ENCODE results near the gene OR10G7.
A peak's percentile ranks its signal among the peaks of the same experiment; 100 is the strongest.

The OR10G7 gene, protein sequence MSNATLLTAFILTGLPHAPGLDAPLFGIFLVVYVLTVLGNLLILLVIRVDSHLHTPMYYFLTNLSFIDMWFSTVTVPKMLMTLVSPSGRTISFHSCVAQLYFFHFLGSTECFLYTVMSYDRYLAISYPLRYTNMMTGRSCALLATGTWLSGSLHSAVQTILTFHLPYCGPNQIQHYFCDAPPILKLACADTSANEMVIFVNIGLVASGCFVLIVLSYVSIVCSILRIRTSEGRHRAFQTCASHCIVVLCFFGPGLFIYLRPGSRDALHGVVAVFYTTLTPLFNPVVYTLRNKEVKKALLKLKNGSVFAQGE

DNA sequence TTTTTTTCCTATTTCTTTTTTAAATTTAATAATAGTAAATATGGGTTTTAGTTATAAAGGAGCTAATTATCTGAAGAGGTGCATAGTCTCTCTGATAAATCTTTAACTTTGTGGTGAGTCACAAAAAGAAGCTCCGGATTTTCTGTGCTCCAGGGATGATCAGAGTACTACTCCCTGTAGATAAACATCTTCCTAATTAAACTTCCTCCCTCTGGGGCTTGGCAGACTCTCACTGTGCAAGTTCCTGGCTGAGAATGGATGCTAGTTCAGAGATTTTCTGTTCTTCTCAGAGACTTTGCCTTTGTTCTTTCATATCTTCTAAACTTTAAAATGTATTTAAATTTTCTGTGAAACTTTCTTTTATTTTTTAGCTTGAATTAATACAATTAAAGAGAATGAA lies at the start of gene OR10G7:
Gene OR10G7, minus strand, starts transcription at position 72 of the 400 bp plus-strand sequence. CDS start 2,324 bp downstream, outside the sequence.
- DNase-seq = no peak

DNA sequence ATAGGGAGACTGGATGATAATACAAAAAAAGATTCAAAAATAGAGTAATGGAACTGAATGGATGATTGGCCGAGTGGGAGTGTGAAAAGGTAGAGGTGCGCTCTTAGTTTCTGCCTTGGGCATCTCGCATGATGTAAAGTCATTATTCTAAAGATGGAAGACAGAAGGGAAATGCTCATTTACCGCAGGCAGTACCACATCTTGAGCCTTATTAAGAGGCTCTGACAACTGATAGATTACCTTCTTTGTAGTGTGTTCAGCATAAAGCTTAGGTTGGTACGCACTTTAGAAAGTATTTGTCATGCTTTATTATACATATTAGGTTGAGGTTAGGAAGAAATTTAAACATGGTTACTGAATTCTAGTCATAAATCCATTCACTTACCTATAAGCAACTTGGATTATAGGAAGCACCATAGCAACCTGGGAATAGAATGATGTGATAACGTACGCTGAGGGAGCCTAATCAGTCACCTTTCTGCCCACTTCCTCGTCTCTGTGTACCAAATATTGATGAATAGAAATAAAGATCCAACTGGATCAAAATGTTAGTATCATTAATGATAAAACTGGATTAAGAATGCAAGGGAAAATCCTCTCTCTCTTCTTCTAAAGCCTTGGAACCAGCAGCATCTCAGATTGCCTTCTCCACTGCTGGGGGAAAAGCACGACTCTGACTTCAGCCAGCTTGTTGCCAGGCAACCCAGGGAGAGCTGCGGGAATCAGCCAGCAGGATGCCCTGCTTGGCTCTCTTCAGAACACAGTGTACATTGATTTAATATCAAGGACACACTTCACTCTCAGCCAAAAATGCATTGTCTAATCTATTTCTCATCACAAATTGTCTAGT lies 45.1 kb upstream of the OR10G7 start:
- DNase-seq = no peak

DNA sequence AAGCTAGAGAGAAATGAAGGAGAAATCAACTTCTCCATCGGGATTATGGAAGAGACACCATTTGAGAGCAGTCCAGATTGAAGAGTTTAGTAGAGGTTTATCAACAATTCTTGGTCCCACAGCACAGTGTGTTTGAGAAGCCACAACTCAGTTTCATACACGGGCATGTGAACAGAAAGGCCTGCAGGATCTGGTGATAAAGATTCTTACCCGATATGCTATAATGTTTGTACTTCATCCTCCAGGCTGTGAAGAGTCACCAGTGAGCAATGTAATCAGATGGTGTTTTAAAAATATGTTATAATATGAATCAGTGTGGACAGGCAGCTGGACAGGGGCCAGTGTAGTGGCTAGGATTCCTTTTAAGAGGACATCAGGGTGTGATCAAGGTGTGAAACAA lies 44.5 kb upstream of the OR10G7 start:
- DNase-seq = no peak

DNA sequence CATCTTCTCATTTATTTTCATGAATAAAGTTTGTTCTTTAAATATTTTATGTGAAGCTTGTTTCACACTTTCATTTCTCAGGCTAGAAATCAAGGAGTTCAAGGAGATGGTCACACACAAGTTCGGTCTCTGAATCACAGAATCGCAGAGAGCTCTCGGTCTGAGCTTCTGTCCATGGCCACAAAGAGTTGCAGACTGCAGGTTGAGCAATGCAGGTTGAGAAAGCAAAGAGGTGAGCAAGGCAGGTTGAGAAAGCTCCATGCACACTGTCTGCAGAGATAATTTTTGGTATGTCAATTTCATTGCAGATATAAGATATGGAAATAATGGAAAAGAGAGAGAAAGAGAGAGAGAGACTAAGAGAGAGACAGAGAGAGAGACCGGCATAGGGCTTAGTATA lies 41.2 kb upstream of the OR10G7 start:
- DNase-seq = no peak

DNA sequence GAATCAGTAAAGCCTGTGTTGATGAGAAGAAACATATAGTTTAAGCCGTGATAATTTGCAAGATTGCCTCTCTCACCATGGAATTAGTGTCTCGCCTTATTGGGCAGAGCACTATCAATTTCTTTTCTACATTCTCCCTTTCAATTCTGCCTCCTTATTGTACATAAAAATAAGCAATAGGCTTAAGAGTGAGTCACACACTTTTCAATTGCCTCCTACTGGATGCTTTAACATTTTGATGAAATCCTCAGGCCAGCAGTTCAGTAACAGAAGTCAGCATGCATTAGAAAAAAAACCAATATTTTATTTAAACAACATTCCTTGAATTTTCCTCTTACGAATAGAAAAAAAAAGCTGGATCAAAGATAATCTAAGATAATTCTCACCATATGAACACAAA lies 40.4 kb upstream of the OR10G7 start:
- no peak for DNase-seq

DNA sequence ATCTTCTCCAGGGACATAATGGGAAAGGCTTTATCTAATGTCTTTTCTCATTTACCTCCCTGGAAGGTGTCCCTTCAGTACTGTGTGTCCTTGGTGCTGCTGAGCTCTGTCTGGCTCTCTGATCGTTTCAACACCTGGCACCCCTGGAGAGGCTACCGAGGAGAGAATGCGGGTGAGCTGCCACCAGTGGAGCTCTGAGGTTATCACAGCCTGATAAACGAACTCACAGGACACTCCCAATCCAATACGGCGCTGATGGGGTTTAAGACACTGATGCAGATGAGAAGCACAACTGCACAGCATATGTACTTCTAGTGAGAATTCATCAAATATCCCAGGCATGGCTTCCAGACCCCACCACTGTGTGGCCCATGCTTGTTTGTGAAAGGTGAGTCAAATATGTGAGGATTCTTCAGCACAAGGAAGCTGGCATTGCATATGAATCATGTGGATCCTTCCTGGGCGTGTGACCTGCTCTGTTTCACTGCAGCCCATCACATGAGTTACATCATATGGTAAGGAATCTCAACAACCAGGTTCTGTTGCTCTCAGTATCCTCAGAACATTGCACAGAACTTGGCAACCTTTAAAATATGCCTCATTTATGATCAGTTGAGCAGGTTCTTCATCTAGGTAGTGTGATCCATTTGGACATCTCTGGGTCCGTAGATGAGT lies 39.3 kb upstream of the OR10G7 start:
- DNase-seq = no peak

DNA sequence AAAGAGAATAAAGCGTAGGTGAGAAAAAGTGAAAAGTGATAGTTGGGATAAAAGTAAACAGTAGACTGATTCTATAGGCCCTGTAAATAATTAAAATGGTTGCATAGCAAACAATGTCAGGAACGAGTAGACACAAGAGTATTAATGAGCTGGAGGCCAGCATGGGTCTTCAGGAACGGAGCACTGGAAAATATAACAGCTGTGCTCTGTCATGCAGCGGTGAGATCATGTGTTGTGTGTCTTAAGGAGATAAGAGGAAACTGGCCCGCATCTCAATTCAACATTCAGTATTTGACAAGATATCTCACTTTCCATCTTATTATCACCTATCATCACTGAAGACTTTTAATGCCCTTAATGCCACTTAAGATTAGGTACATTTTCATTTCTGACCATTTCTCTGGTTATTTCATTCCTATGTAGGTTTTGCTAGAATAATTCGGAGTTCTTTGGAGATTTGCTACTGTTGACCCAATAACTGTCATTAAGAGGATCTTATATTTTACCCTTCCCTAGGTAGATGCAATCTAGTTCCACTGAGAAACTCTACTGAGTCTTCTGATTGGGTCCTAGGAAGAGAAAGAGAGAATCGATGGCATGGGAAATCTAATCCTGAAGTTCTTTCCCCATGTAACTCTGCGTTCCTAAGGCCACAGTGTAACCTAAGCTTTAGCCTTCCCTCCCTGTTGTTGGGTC lies 38.7 kb upstream of the OR10G7 start:
- DNase-seq = no peak

DNA sequence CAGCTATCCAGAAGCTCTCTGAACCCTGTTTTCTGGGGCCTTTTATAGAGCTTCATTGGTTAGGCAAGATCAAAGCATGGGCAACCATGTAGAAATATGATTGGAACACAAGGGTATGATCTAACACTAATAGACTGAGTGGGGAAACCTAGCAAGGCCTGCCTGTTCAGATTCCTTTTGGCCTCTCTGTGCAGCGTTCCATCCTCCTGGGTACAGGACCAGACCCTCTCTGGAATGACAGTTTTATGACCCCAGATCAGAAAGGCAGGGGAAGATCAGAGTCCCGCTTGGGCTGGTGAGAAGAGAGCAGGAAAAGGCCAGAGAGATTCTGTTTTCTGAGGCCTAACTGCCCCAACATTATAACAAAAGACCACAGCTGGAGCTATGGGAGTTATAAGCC lies 37.5 kb upstream of the OR10G7 start:
- DNase-seq = no peak

DNA sequence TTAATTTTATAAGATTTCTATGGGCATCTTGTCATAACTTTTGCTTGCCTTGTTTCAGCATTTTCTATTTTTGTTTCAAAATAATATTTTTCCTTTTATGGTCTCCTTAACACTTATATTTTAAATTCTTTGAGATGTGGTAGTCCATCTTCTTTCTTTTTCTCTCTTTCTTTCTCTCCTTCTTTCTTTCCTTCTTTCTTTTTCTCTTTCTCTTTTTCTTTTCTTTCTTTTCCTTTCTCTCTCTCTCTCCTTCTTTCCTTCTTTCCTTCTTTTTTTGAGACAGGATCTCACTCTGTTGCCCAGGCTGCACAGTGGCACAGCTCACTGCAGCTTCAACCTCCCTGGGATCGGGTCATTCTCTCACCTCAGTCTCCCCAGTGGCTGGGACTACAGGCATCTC lies 36.1 kb upstream of the OR10G7 start:
- no peak for DNase-seq

DNA sequence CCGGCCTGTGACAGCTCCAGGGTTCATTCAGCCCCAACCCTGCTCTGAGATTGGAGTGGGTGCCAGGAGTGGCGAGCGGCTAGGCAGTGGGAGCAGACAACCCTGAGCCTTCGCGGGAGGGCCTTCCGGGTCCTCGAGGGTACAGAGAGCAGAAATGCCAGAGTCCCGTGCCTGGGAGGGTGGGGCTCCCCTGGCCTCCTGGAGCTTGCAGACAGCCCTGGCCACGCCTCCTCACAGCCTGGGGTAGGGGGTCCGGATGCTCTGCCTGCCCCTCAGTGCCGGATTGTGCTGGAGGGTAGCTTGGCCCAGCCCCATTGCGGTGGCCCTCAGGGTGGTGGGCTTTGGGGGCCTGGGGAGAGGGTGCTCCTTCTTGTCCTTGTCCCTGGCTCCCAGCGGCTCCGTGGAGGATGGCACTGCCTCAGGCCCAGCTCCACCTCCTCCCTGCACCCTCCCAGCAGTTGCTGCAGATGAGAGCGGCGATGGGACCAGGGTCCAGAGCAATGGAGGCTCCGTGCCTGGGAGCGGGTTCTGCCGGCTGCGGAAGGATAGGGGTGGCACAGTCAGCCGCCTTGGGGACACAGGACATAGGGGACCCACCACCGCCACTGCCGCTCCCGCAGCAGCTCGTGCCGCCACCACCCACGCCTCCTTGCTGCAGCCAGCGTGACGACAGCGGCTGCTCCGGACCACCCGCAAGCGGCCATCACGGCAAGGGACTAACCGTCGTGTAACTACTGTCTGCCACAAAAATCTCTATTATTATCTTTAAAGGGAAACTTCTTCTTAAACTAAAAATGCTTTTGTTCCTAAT lies 34.9 kb upstream of the OR10G7 start:
- DNase-seq = peak; percentile 10 to 16

DNA sequence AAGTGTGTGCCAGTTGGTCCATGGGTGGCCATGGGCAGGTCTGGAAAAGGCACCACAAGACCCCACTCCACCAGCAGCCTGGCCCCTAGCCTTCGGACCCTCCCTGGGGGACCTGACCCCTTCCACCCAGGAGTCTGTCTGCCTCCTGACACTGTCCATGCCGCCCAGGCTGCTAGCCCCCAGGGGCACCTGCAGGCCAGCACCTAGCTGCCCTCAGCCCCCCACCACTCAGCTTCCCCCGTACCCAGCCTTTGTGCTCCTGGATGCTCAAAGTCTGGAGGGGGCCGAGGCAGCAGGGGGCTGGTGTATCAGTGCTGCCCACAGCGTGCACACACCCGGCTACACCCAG lies 34.3 kb upstream of the OR10G7 start:
- no peak for DNase-seq

DNA sequence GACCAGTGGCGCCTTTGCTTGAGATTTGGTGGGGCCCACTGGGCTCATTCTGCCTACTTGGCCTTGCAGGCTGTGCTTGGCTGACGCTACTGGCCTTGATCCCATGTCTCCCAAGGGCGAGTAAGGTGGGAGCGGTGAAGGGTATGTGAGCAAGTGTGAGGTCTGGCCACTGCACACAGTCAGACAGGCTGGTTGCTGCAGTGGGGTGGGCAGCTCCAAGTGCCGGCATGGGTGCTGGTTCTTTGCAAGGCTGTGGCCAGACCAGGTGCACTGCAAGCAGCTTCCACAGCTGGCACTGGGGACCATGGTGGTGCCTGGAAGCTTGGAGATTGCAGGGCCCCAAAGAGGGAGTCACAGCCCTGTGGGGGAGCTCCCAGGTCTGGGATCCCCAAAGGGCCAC lies 33.4 kb upstream of the OR10G7 start:
- no peak for DNase-seq

DNA sequence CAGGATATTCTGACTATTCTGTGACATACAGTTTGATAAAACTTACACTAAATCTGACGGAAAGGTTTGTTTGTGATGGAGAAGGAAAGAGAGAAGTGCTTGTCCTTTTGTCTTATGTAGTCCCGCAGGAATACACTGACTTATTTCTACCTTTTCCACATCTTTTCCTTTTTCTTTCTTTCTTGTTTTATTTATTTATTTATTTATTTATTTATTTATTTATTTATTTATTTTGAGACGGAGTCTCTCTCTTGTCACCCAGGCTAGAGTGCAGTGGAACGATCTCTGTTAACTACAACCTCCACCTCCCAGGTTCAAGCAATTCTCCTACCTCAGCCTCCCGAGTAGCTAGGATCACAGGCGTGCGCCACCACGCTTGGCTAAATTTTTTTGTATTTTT lies 31.0 kb upstream of the OR10G7 start:
- no peak for DNase-seq

DNA sequence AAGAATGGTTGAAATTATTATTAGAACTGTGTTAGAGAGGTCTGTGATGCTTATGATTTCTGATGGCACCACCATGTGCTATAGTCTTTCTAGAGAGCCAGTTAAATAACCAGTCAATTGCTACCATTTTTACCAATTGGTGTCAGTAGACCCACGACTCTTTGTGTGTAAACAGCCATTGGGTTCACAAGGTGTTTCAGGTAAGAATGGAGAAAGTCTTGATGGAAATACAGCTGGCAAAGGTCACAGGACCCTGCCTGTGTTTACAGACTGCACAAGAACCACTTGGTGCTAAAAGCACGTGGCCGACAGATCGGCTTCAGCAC lies 30.5 kb upstream of the OR10G7 start:
- no peak for DNase-seq

DNA sequence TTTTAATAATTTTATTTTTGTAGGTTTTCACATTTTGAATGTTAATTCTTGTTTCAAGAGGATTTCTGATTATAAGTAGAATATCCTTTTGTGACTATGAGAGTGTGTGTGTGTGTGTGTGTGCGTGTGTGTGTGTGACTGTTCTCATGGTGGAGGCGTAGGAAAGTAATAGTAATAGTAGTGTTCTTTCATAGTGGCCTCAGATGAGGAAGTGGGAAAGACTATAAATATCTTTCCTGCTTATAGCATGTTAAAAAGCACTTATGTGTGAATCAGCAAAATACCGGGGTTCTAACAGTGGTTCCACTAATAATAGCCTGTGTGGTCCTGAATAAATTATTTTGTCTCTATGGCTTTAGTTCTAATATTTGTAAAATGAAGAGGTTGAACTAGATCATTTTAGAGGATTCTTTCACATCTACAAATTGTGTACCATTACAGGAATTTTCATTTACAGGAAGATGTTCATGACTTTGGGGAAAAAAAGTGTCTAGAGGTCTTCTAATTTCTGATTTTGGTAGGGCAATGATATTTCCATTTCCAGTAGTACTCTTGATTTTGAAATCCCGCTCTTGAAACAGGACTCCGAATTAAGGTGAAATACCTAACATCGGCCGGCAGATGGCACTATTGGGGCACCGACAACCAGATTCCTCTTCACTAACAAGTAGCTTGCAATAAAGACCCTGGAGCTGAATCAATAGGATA lies 29.9 kb upstream of the OR10G7 start:
- DNase-seq = peak; percentile 68 to 76

DNA sequence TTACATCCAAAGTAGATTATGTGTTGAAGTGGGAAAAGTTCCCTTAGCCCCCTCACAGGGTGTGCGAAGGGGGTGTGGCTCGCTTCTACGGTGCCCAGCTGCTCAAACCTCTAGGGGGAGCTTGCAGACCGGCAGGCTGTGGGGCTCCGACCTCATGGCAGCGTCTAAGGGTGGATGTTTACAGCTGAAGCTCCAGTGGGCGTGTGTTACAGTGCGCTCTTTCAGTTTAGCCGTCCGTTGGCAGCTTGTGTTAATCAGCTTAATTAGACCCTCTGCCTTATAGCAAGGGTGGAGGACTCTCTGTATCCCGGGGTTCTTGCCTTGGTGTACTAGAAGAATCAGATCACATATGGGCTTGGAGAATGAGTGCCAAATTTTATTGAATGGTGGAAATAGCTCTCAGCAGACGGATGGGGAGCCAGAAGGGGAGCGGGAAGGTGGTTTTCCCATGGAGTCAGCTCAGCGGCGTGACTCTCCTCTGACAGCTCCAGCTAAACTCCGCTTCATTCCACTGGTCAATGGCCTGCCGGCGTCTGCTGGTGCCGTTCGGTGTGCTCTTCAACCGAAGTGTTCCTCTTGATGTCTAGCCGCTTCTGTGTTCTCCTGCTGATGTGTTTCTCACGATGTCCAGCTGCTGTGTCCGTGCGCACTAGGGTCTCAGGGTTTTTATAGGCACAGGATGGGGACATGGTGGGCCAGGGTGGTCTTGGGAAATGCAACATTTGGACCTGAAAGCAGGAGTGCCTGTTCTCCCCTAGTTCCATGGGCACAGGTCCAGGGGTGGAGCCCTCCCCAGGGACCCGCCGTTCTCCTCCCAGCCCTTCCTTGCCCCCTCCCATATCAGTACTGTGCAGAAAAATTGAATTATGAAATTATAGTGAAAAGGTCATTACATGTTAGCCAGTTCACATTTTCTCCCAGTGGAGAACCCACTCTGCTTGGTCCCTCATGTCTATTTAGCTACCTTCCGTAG lies 28.6 kb upstream of the OR10G7 start:
- peak; percentile 50 to 51 for DNase-seq

DNA sequence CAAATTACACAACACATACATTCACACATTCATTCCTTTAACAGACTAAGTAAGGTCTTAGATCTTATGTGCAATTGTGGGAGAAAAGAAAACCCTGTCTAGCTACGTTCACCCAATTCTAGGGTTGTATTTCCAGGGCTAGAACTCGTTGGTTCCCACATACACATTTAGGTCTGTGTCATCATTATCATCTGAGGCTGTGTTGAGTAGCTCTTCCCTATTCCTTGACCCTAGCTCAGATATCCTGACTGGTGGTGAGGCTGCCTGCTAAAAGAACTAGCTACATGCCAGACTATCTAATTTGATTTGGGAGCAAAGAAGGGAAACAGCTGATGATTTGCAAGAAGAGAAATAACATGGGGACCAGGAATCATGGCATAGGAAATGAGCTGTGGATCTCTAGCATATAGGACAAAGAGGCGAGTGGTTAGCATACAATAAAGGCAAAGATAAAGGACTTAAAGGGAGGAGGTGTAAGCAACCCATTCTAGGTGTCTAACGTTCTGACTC lies 27.5 kb upstream of the OR10G7 start:
- DNase-seq = no peak

DNA sequence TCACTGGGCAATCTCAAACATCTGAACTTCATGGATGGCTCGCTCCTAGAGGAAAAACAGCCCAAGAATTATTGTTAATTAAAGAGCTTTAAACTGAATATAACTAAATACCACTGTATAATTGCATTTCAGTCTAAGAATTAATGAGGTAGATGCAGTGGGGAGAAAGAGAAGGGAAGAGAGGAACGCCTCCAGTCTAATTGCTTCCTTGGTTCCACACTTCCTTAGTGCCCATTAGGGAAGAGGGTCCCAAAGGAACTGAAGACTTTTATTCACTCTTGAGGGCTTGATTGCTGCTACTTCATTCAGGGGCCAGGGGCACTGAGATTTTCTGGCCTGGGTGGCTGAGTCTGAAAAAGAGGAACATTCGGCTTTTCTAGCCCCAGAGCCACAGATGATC lies 11.8 kb upstream of the OR10G7 start:
- no peak for DNase-seq

DNA sequence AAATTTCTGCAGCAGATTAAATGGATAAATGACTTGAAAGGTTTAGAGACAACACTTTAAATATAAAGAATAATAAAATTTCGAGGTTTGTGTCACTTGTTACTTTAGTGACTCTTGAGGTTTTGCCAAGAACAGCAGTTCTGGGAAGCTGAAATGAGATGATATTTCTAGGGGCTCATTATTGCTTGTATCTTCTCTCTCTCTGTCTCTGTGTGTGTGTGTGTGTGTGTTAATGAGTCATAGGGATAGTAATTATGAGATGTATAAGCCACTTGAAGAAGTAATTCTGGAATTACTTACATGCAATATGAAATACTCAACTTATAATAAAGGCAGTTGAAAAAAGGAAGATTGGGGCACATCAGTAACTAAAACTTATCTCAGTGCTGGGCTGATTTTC lies 9.6 kb upstream of the OR10G7 start:
- no peak for DNase-seq

DNA sequence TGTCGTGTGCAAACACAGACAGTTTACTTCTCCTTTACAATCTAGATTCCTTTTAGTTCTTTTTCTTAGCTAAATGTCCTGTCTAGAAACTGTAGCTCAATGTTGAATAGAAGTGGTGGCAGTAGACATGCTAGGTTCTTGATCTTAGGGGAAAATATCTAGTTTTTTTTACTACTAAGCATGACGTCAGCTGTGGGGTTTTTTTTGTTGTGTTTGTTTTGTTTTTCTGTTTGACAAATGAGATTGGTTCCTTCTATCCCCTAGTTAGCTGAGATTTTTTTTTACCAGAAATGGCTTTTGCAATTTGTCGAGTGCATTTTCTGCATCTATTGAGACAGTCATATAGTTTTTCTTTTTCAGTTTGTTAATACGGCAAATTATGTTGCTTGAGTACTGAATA lies 2.3 kb upstream of the OR10G7 start:
- no peak for DNase-seq
